Measurements from ENCODE around the gene SLC27A2.
"Not testable (repeated sequence)": the region's sequence is repeated elsewhere in the genome, so short reads cannot be mapped to it uniquely, and the experiment has no call there.

The SLC27A2 gene

DNA sequence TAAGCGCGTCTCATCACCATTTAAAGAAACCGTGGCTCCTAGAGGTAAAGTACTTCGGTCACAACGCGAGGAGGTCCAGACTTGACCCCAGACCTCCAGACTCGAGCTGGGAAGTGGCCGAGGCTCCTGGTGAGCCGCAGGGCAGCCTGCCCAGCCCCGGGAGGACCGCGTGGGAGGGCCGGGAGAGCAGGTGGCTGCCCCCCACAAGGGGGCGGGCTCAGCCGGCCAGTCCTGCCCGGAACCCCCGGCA is at the start of gene SLC27A2:
Gene SLC27A2, plus strand, starts transcription at position 228 of the 250 bp plus-strand sequence. CDS start 232 bp downstream, outside the sequence.
- no peak for DNase-seq

DNA sequence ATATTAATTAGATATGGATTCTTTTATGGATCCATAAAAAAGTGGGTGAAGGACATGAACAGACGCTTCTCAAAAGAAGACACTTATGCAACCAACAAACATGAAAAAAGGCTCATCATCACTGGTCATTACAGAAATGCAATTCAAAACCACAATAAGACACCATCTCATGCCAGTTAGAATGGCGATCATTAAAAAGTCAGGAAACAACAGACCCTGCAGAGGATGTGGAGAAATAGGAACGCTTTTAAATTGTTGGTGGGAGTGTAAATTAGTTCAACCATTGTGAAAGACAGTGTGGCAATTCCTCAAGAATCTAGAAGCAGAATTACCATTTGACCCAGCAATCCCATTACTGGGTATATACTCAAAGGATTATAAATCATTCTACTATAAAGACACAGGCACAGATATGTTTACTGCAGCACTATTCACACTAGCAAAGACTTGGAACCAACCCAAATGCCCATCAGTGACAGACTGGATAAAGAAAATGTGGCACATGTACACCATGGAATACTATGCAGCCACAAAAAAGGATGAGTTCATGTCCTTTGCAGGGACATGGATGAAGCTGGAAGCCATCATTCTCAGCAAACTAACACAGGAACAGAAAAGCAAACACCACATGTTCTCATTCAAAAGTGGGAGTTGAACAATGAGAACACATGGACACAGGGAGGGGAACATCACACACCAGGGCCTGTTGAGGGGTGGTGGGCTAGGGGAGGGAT is 49.6 kb upstream of the SLC27A2 start:
- not testable (repeated sequence) for DNase-seq

DNA sequence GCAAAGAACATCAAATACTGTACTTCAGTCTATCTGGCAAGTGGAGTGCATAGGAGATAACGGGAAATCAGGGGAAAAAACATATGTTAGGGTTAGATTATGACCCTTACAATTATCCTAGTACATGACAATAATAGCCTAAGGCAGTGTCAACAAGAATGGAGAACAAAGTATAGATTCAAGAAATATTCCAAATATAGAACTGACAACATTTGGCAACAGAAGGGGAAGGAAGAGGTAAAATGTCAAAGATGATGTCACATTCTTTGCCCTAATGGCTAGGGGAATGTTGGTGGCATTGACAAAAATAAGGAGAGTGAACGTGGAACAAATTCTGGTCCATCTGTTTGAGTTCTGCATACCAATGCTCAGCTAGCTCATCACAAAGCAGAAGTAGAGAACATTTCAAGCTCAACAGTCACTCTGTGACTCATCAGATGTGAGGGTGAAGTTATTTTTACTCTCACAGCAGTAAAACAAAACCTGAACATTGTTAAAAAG is 47.4 kb upstream of the SLC27A2 start:
- DNase-seq: no peak

DNA sequence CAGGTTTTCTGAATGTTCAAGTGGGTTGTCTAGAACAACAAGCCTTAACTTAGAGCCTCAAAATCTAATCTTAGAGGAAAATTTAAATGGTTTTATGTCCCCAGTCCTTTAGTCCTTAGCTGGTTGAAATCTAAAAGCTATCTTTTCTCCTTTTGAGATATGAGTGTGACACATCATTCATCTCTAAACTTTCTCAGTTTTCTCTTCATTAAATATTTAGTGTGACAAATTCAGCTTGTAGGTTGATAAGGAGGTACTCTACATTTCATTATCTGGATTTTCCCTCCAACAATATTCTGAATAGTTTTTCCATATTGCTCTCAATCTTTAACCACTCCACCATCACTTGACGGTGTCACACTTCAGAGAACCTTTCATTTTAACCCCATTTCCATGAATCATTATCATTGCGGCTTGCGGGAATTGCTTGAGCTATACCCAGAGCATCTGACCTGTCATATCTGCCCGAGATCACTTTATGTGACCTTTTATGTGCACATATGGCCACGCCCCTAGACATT is 46.9 kb upstream of the SLC27A2 start:
- no peak for DNase-seq

DNA sequence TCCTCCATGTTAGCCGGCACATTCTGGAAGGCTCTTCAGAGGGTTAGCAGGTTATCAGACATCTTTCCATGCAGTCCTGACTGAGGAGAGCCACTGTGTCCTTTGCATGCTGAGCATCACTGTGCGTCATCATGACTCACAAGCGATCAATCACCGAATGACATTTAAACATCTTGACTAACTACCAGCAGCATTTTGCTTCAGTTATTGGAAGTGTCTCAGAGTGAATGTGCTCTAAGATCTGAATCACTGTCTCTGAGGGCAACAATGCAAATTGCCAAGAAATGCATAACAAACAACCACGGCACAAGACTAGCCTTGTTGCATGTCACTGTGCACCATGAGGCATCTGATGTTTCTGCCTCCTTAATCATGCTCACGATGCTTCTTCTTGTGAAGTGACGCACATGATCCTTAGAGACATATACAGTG is 44.6 kb upstream of the SLC27A2 start:
- DNase-seq: no peak

DNA sequence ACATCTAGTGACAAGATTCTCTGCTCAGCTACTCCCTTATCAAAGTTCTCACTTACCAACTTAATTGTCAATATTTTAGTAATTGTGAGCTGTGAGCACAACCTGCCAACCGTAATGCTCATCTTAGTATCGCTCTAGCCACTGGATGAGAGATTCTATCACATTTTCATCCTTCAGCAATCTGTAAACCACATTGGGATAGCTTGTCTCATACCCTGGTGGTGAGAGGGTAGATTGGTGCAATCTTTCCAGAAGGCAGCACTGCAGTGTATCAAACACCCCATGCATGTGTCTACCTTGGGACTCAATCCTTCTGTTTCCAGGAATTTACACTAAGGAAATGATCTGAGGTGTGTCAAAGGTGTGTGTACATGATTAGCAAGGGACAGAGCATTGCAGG is 44.1 kb upstream of the SLC27A2 start:
- DNase-seq: no peak

DNA sequence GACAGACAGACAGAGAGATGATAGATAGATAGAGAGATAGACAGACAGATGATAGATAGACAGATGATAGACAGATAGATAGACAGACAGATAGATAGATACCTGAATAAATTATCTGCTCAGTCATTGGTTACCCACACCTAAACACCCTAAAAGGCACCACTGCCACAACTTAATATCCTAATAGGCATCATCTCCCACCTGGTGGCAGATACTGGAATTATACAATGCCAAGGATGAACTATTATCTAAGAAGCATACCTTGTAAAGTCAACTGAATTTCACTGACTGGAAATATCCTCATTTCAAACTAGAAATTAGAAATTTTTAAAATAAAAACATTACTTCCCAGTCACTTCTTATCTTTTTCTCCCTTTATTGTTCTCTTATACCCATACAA is 43.6 kb upstream of the SLC27A2 start:
- no peak for DNase-seq

DNA sequence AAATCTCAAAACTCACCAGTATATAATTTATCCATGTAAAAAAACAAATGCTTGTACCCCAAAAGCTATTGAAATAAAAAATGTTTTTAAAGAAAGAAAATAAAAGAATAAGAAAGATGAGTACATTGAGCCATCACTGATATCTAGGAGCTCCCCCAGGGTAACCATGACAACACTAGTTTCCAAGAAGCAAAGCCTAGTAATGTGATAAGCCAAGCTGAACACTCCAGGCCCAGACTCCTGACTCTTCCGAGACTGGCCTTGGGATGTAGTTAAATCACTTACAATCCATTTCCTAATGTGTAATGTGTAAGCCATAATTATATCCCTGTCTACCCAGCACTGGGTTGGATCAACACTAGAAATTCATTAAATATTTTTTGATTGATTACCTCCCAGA is 41.9 kb upstream of the SLC27A2 start:
- no peak for DNase-seq

DNA sequence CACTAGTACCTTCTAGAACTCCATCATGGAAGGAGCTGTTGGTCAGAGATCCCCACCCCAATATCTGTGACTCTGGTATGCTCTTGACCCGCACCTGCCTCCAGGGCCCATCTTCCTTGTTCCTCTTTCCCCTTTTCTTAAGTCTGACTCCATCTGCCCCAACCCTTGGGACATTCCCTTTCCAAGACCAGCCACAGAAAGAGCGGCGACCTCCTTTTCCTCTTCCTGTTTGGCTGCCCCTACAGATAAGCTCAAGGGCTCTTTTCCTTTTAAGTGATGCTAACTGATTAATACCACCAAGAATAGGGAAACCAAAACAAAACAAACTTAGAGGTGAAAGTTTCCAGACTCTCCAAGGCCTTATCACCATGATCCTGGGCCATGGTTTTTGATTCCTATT is 41.0 kb upstream of the SLC27A2 start:
- no peak for DNase-seq

DNA sequence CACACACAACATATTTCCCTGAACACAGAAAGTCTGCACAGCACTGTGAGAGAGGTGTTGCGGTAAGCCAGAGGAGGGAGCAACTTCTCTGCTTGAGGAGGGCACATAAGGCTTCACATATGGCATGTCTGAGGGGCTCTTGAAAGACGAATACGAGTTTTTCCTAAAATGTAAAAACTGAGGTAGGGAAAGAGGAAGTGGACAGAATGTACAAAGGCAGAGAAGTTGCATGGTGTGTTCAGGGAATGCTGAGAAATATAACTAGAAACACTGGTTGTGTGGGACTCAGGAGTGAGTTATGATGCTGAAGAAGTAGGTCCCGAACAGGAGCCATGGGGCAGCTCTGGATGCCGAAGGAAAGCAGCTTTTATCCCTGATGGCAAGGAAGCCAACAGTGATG is 40.1 kb upstream of the SLC27A2 start:
- DNase-seq: no peak

DNA sequence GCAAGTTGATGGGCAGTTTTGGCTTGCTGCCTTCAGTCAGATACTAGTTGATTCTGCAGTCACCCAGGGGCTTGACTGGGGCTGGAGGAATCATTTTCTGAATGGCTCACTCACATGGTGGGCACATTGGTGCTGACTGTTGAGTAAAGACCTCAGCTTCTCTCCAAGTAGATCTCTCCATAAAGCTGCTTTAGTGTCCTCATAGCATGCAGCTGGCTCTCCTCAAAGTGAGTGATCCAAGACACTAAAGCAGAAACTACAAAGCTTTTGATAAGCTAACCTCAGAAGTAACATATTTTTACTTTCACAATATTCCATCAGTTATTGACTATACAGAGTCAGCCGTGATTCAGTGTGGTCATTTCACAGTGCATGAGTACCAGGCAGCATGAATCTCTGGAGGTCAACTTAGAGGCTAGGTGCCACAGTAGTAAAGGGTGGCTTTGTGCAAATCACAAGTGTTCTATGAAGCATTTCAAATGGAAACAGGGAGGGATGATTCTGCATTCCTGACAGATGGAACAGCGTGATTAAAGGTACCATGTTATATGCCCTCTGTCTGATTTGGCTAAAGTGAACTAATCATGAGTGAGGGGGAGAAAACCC is 38.6 kb upstream of the SLC27A2 start:
- no peak for DNase-seq

DNA sequence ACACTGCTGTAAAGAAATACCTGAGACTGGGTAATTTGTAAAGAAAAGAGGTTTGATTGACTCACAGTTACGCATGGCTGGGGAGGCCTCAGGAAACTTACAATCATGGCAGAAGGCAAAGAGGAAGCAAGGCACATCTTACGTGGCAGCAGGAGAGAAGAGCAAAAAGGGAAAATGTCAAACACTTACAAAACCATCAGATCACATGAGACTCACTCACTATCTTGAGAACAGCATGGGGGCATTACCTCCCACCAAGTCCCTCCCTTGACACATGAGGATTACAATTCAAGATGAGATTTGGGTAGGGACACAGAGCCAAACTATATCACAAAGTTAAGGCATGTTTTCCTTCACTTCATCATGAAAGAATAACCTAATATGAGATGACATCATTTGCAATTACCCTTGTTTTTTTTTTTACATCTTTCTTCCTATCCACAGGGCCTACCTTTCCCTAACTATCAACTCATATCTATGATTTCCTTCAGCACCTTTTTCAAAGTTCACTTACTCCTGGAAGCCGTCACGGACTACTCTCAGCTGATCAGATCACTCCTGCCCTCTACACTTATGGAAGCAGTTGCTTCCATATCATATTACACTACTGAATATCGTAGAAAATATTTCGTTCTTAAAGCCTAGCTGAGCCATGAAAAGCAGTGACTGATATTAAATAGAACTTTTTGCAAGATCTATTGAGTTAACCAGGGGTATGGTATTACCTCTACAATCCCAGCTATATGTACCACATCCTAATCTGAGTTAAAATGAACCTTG is 37.5 kb upstream of the SLC27A2 start:
- no peak for DNase-seq

DNA sequence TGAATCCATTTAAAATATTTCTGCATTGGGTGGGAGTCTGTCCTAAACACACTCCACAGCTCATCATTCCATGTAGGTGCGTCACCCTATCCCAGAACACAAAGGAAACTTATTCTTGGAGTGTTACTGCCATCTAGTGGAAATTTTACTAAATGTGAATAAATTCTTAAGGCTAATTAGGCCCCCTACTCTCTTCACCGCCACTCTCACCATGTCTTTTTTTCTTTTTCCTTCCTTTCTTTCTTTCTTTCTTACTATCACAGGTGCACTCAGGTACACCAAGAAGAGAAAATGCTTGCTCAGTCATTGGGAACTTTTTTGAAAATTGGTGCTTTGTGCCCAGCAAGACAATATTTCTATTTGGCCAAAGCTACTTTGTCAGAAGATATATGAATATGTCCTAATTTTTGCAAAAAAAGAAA is 36.5 kb upstream of the SLC27A2 start:
- peak; percentile 54 for DNase-seq

DNA sequence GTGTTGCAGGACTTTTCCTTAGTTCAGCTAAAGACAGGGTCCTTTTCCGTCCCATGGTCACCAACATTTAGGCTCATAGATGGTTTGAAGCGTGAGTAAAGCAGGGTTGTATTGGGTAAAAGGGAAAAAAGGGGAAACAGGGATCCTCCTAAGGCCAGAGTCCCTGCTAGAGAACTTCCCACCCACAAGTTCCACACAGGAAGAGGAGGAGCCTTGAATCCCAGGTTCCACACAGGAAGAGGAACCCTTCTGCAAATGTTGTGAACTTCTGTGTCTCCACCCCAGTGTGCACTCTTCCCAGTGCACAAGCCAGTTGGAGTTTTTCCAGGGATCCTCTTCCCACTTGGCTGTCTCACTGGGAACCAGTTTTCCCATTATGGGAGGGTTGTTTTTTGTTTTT is 35.4 kb upstream of the SLC27A2 start:
- DNase-seq: no peak

DNA sequence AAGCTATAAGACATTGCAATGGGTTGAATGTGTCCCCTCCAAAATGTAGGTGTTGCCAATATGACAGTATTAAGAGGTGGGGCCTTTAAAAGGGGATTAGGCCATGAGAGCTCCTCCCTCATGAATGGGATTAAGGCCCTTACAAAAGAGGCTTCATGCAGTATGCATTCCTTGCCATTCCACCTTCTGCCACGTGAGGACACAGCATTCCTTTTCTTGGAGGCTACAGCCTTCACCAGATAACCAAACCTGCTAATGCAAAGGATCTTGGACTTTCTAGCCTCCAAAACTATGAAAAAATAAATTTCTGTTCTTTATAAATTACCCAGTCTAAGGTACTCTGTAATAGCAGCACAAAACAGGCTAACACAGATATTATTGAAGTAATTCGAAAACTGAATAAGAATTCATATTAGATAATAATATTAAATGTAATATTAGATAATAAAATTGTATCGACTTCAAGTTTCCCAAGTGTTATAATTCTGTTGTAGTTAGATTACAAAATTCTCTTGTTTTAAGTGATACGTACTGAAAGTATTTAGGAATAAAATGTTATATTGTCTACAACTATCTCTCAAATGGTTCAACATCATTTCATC is 33.5 kb upstream of the SLC27A2 start:
- peak; percentile 27 for DNase-seq

DNA sequence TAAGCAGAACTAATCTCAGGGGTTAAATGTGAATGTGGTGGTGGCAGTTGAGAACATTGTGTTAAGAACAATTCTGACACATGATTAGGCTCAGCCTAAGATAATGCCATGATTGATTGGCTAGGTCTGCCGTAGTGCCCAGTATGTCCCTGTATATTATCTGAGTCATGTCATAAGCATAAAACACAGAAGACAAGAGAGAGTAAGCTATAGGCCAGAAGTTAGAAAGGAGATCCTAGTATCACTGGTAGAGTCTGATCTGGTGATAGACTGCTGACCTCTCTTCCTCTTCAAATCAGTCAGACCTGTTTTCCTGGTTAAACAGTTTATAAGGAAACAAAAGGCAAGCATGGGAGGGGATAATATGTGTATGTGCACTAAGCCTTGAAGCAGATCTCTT is 32.9 kb upstream of the SLC27A2 start:
- no peak for DNase-seq

DNA sequence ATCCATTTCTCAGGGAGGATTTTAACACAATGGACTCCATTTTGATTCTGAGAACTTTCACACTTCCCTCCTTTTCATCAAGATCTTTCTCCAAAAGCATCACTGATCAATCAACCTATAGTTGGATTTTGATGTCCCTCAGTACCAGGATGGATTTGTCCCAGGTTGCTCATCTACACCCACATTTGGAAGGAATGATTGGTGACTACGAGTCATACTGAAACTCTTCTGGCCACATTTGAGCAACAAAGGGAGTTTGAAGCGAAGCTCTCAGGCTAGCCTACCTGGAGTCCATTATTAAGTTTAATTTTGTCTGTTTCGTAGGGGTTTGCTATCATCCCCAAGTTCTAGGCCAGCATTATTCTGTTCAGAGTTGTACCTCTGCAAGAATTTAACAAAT is 31.6 kb upstream of the SLC27A2 start:
- DNase-seq: no peak

DNA sequence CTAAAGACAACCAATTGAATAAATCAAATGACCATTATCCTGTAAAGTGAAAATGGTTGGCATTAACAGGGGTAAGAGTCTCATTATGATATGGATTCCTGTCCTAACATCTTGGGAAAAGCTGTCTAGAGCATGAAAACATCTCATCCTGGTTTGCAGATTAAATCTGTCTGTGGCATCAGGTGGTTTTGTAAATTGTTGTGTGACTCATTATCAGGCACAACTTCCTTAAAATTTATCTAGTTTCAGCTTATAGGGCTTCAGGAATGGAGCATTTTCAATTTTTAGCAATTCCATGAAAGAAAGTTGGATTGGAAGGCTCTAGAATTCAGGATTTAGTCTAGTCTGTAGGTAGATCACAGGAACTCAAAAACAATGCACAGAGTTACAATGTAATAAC is 31.1 kb upstream of the SLC27A2 start:
- DNase-seq: no peak

DNA sequence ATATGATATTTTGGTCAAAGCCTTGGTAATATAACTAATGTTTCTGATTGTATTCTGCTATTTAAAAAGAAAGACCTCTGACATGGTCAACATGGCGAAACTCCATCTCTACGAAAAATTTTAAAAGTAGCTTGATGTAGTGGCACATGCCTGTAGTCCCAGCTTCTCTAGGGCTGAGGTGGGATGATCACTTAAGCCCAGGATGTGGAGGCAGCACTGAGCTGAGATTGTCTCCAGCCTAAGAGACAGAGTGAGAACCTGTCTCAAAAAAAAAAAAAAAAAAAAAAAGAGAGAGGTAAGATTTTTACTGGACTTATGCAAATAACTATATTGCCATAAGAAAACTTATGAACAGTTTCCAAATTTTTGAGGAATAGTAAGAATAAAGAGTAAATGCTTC is 30.5 kb upstream of the SLC27A2 start:
- DNase-seq: no peak

DNA sequence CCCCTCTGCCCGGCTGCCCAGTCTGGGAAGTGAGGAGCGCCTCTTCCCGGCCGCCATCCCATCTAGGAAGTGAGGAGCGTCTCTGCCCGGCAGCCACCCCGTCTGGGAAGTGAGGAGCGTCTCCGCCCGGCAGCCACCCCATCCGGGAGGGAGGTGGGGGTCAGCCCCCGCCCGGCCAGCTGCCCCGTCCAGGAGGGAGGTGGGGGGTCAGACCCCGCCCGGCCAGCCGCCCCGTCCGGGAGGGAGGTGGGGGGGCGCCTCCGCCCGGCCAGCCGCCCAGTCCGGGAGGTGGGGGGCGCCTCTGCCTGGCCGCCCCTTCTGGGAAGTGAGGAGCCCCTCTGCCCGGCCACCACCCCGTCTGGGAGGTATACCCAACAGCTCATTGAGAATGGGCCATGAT is 23.8 kb upstream of the SLC27A2 start:
- not testable (repeated sequence) for DNase-seq

DNA sequence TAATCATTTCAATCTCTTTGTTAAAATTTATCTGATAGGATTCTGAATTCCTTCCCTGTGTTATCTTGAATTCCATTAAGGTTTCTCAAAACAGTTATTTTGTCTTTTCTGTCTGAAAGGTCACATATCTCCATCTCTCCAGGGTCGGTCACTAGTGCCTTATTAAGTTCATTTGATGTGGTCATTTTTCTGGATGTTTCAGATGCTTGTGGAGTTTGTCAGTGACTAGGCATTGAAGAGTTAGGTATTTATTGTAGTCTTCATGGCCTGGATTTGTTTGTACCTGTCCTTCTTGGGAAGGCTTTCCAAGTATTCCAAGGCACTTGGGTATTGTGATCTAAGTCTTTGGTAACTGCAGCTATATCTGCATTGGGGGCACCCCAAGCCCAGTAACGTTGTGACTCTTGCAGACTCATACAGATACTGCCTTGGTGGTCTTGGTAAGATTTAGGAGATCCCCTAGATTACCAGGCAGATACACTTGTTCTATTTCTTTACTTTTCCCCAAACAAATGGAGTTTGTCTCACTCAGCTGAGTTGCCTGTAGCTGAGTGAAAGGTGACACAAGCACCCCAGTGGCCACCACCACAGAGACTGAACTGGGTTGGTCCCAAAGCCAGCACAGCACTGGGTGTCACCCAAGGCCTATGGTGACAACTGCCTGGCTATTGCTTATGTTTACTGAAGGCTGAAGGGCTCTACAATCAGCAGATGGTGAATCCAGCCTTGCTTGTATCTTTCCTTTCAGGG is 18.9 kb upstream of the SLC27A2 start:
- DNase-seq: no peak

DNA sequence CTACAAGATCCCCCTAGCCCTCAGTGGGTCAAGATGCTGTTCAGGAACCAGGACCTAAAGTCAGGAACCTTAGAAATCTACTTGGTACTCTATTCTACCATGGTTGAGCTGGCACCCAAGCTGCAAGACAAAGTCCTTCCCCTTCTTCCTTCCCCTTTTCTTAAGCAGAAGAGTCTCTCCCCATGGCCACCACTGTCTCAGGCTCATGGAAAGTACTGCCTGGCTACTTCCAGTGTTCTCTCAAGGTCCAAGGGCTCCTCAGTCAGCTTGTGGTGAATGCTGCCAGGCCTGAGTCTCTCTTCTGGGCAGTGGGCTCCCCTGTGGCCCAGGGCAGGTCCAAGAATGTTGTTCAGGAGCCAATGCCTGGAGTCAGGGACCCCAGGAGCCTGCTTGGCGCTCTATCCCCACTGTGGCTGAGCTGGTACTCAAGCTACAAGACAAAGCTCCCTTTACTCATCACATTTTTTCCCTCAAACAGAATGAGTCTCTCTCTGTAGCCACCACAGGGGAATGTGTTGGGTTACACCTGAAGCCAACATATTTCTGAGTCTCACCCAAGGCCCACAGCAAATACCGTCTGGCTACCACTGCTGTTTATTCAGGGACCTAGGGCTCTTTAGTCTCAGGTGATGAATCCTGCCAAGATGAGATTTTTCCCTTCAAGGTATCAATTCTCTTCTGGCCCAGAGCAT is 18.1 kb upstream of the SLC27A2 start:
- no peak for DNase-seq

Measured in RPMI8226 (cell line).